HG03135 (cell line): ENCODE data around the gene DYNC1I1.

Experiments used
- ATAC-seq: cut with Tn5 transposase; IDR thresholded peaks from one replicate; pipeline ENCODE4 v1.9.1; 2021; ENCODE audit warnings: mild to moderate bottlenecking, moderate library complexity; ENCODE audit not compliant: unreplicated experiment

The DYNC1I1 gene

DNA sequence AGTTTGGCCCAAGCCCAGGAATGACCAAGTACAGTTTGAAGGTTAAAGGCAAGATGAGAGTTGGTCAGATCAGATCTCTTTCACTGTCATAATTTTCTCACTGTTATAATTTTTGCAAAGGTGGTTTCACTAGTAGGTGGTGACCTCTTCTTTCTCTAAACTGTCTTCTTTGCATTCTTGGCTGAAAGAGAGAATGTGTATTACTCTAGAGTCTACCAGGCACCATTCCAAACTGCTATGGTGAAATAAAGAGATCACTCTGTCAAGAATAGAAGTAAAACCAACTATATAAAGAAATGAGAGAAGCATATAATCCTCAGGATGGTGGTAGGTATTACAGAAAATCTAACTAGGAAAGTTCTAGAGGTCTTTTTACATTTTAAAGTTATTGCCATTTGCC lies 72.7 kb downstream of the DYNC1I1 start:
- no peak for ATAC-seq

DNA sequence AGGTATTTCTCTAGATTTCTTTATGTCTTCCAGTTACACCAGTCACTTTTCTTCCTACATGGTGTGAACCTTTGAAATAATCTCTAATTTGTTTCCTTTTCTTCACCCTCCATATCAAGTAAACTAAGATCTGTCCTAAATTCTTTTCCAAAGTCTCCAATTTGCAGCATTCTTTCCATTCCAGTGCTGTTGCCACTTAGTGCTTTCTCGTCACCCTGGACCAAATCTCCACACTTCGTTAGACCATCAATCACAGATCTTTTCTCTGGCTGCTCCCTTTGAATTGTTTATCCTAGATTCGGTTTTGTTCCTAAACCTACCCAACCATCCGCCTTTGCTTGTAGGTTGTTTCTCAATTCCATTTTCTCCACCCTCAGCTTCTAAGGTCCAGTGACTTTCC lies 74.7 kb downstream of the DYNC1I1 start:
- ATAC-seq = no peak

DNA sequence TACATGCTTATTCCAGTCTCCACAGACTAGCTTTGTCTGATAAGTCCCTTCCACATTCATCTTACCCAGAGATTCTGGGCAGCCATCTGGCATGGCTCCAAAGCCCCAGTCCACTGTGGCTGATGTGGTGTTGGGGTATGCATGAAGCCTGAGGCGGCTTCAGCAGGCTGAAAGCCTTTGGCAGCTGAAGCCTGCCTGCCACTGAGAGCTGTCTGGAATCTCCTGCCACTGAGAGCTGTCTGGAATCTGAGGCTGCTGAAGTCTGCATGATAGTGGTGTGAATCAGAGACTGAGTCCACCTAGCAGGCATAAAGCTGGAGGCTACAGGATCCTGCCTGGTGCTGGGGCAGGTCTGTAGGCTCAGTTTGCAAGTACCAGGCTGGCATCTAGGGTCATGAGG lies 87.1 kb downstream of the DYNC1I1 start:
- ATAC-seq = no peak

DNA sequence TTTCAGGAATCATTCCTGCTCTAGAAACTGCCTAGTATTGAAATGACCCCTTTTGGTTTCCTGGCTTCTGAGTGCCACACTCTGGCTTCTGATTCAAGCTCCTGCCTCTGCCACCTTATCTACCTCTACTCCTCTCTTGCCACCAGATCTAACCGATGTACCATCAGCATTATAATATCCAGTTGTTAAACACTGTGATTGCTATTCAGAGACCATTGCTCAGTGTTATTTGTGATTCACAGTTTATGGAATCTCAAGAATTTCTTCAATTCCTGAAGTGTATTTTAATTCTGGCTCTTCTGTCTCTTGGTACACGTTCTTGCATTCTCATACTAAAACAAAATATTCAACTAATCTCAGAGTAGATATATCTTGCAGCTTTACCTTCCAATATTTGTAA lies 88.7 kb downstream of the DYNC1I1 start:
- no peak for ATAC-seq

DNA sequence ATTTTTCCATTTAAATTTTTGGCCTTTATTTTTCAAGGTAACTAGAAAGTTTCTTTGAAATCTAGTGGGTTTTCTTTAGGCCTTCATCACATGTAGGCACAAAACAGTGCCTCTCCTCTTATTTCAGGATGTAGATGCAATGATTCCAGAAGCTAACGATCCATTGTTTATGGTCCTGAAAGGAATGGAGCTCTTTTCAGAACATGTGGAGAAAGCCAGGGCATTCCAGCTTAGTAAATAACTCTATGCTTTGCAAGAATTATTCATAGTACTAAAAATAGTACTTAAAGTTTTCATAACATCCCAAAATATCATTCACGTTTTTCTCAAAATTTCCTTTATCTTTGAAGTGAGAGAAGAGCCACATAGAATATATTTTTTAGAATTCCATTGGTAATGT lies 91.3 kb downstream of the DYNC1I1 start:
- ATAC-seq = no peak

DNA sequence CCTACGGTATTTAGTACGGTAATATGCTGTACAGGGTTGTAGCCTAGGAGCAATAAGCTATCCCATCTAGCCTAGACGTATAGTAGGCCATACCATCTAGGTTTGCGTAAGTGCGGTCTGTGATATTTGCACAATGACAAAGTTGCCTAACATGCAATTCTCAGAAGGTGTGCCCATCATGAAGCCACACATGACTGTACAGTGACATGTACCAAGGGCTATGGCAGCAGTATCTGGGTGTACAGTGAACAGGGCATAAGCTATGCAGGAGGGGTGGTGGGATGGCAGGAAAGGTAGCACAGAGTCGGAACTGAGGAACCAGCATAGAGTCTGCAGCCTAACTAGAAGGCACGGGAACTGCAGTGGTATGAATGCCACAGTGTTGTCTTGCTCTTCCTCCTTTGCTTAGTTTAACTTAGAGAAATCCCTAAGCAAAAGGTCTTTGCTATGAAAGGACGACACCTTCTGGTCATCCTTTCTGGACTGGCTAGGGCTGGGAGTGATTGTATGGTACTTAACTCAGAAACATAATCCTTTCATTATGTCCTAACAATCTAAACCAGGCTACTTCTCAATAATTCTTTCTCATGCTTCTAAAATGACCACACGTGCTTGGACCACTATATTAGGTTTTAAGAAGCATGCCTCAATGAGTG lies 93.5 kb downstream of the DYNC1I1 start:
- no peak for ATAC-seq

DNA sequence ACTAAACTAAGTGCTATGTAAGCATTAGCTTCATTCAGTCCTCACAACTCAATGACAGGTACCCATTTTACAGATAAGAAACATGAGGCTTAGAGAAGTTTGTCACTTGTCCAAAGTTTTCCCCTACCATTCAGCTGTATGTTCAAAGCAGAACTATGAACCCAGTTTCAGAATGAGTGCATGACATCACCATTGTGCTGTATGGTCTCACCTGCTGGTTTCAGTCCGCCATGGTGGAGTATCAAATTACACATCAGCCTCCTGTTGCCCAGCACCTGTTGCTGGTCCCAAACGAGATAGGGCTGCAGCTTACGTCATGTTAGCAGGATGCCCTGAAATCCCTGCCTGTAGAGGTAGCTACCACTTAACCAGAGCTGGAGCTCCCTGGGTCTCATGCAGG lies 95.0 kb downstream of the DYNC1I1 start:
- peak; percentile 92 for ATAC-seq

DNA sequence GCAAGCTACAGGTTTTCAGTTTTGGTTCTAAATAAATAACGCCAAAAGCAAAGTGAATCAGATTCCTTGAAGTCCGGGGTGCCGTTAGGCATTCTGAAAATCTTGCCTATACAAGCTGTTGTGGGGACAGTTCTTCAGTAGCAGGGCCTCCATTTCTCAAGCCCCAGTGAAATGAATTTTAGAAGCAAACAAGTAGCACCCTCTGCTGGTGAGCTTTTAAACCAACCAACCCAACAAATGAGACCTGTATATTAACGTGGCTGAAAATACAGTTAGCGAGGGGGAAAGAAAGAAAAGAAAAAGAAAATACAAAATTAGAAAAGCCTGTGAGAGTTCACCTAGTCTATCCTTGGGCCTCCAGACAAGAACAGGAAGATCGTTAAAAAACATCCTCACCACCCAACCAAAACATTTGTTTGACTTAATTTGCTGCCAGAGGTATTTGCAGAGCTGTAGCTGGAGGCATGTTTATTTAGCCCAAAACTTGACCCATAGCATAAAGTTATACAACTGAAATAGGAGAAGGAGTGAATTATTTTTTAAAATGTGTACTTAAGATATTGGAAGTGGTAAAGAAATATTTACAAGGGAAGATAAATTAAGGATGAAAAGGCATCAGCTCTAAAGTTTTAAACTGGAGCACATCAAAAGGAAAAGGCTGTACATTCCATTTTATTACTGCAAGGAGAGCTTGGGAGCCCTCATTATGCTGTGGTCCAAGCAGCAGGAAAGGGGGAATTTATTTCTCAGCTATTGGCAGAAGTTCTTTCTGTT lies 98.9 kb downstream of the DYNC1I1 start:
- no peak for ATAC-seq

DNA sequence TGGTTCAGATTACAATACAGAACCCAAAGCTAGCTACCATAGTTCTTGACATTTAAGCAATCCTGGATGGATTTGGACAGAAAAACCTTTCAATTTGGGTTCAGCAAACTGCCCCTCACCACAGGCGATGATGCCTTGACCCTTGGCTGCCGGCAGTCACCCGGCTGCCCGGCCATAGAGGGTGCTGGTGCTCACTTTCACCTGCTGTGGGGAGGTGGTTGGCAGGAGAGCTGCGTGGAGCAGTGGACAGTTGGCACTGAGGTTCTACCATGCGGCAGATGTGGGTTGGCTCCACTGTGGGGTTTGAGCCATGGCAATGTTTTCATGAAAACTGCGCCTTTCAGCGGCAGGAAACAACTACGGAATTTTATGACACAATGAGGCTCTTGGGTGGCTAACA lies 99.5 kb downstream of the DYNC1I1 start:
- ATAC-seq = no peak

DNA sequence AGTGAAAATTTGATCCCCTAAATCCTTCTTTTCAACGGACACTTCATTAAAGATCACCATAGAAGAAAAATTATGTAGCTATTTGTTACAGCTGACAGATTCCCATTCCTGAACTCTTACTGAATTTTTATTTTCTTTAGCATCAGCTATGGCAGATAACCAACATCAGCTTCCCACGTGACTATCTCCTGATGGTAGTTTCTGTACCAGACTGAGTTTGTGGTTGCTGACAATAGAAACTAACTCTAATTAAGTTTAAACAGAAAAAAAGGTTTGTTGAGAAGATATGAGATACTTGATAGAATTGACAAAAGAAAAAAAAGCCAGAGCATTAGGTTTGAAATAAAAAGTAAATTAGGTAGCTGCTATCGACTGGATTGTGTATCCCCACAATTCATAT lies 101.8 kb downstream of the DYNC1I1 start:
- ATAC-seq = no peak

DNA sequence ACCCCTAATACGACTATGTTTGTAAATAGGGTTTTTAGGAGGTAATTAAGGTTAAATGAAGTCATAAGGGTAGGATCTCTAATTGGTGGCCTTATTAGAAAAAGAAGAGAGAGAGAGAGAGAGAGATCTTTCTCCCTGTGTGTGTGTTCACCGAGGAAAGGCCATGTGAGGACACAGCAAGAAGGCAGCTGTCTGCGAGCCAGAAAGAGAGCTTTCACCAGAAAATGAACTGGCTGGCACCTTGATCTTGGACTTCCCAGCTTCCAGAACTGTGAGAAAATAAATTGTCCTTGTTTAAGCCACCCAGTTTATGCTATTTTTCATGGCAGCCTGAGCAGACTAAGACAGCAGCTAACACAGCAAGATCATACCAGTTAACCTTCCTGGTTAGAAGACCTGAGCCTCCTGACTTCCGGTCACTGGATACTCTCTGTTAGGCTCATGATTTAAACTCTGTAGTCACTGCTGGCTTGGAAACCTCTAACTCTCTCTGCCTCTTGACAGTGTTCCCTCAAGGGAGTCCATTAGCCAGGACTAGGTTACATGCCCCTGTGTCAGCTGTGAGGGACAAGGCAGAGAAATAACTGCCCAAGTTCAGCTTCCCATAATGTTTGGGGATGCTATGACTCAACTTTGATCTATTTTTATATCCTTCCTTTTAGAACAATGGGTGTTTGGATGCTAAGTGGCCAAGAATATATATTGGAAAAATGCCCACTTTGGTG lies 102.3 kb downstream of the DYNC1I1 start:
- no peak for ATAC-seq

DNA sequence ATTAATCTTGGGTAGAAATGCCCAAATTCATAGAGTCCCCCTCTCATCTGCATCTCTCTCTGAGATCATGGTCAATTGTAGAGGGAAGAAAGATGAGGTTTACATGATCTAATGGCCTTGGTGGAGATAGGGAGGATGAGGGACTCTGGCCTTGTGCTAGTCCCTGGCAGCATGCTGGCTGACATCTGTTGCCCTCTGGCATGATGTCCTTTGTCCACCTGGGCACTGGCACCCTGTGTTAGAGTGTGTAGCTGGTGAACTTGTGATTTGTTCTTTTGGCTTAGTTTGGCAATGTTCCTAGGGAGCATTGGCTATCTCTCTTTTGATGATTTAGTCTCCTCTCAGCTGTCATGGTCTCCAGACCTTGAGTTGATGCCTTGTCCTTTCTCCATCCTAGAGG lies 103.2 kb downstream of the DYNC1I1 start:
- no peak for ATAC-seq

DNA sequence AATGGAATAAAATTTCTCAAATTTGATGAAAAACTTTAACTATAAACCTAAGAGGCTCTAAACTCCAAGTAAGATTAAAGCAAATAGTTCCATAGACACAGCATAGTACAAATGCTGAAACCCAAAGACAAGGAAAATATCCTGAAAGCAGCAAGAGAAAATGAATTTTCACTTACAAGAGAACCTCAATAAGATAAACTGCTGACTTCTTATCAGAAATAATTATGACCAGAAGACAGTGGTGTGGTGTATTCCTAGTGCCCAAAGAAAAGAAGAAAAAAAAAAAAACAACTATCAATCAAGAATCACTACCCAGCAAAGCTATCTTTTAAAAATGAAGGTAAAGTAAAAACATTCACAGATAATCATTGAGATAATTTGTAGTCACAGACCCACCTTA lies 106.3 kb downstream of the DYNC1I1 start:
- ATAC-seq = no peak

DNA sequence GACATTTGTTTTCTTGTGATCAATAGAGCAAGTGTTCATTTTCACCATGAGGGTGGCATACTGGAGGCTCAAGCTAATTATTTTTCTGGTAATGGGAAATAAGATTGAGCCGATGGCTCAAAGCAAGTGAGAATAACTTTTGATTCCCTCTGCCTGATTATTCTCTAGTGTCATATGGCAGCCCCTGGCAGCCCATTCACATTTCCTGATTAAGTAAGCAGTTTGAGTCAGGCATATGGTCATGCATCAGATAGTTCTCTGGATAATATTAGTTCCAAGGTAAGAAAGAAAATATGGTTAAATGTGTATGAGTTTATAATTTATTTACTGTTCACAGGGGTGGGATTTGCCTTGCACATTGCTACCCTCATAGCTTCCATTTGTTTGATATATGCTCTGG lies 109.2 kb downstream of the DYNC1I1 start:
- ATAC-seq = no peak

DNA sequence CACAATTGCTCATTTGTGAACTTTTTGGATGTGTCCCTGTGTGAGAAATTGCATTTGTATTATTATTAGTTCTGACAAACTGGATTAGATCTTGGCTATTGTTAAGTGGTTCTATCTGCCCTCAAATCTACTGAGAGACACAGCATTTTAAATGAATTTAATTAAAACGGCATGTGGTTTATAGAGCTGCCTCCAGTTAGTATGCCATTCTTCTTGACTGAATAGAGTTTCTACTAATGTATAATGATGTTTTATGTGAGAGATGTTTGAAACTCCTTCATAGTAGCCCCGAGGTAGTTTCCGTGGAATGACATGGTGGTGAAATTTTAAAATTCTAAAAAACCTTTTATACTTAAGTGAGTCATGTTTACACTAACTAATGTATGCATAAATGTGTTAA lies 110.9 kb downstream of the DYNC1I1 start:
- no peak for ATAC-seq

DNA sequence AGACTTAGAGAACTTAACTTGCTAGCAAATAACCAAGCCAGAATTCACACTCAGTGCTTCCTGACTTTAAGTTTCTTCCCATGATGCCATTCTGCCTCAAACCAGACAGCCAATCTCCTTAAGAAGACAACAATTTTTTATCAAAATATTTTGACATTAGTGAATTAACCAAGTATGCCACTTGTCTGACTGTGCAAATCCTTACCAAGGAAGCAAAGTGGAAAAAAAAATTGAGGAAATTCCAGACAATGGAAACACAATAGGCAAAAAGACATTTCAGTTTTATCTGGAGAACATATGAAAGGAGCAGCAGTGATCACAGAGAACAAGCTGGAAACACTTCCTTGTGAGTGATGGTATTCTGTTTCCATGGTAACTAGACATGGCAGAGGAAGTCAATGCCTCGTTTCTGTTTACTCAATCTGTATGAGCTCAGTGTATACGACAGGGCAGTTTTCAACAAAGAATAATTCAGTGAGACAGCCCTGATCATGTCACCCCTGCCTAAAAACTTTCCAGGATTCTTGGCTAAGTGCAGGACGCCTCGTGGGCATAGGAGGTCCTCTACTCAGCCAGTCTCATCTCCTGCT lies 114.2 kb downstream of the DYNC1I1 start:
- no peak for ATAC-seq

DNA sequence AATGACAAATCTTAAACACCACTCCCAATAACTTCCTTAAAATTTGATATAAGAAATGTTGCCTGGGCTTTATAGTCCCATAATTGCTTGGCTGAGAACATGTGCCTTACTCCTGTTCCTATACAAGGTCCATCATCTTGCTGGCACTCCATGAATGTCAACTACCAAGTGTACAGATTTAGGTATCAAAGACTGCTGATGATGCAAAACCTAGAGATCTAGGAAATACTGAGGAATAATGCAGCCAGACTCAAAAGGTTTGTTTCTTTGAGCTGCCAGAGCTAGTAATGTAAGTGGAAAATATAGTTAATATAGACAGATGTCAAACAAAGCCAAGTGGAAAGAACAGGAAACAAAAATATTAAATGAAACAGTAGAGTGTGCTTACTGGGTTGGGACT lies 121.1 kb downstream of the DYNC1I1 start:
- ATAC-seq = no peak

DNA sequence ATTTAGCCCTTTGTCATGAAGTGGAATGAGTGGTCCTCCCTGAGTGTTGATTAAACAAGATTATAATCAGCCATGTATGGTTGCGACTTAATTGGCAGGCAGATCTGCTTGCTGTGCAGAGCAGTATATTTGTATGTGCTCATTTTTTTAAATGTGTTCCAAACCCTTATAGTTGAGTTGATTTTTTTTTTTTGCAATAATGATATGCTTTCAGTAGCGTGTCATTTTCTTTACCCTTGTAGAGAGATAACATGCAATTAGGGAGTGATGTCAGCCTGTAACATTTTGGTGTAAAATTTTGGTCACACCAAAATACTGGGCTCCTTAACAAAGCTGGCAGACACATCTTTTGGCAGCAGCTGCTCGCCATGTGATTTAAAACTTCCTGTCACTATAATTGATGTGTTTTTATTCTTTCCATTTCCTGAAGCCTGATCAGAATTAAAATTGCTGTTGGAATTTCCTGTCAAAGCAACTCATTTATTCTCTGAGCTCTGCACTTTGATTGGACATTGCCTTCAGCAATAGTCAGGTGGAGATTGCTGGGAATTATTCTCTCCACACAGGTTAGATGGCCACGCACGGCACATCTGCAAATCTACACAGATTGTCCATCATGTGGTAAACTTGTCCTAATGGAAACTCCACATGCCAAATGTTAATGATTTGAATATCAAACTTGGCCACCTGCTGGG lies 125.3 kb downstream of the DYNC1I1 start:
- no peak for ATAC-seq

DNA sequence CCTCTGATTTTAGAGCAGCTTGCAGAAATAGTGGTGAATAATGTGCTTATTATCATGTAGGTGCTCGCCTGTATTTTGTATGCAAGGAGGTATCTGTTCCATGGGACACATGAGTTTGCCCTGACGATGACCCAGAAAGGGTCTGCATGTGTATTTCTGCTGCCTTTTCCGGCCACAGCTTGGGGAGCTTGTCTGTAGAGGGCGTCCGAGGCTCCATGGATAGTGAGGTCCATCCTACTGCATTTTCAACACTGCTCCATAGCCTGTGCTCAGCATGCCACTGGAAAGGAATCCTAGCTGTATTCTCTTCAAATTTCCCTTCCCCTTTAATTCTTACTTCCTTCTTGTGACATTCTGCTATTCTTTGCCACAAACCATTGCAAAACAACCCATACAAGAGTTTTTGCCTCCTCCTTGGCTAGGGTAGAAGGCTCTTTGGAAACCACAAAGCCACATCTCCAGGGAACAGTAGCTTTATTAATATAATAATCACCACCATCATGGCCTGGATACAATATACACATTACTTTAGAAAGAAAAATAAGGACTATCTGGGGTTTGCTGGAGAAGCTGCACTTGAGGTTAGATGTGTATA lies 127.7 kb downstream of the DYNC1I1 start:
- ATAC-seq = no peak

DNA sequence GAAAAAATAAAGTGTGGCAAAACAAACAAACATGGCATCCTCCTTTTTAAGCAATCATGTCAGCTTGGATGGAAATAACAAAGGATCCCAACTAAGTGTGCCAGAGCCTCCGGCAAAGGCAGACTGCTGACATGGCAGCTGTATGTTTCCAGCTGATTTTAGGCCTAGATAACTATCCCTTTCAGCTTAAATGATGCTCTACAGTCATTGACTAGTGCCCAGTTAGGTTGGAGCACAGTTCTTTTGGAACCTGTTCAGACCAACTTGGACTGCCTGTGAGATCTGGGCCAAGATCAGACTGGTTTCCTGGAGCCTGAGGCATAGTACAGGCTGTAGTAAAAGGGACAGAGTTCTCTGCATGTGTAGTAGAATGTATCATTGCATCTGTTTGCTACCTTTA lies 128.7 kb downstream of the DYNC1I1 start:
- no peak for ATAC-seq

DNA sequence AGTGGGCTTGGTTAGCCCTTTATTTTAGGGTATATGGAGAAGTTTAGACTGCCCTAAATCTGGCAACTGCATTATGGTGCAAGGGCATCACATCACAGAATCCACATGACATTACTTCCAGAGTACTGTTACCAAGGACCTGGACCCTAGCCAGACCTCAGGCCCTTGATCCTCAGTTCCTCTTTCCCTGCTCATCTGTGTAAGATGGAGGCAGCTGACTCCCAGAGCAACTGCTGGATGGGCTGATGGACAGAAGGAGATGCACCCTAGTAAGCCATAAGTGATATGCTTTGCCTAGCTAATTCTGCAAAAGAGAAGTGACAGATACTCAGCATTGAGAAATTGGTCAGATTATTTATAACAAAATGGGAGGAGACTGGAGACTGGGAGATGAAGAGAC lies 131.7 kb downstream of the DYNC1I1 start:
- no peak for ATAC-seq
